H1 (cell line): Measurements from ENCODE around the gene PPP1R9A. TPM values are rescaled to one million over a fixed set of nuclear protein-coding genes. Genes with fewer than 3 reads are reported as not detected.

ENCODE experiments used
- CEBPB ChIP-seq: IDR thresholded peaks from 2 replicates; pipeline ENCODE4 v1.6.1; 2012; ENCODE audit warnings: low read depth, low read length
- POLR2A ChIP-seq, 2 experiments: IDR thresholded peaks; 1 replicate in 1 of 2; 2 replicates in 1 of 2; pipeline ENCODE4 v1.6.1; 2011; ENCODE audit warnings: low read depth in 2 of 2, low read length in 2 of 2, mild to moderate bottlenecking in 2 of 2; ENCODE audit errors: control extremely low read depth in 1 of 2
- SIX5 ChIP-seq: IDR thresholded peaks from 2 replicates; pipeline ENCODE4 v1.6.1; 2011; ENCODE audit warnings: mild to moderate bottlenecking, low read depth, low read length
- polyA plus RNA-seq, 7 experiments: library from polyadenylated mRNA; depleted of rRNA in 3 of 7; stranded (reverse) in 5 of 7; unstranded in 2 of 7; fragments of >200 nt in 5 of 7; fragments of 200-250 nt in 2 of 7; gene quantifications; 1 replicate in 5 of 7; 2 replicates in 1 of 7; 4 replicates in 1 of 7; pipeline versions ENCODE4 v1.2.1 to v1.2.3, GENCODE V29; 2011 to 2013; ENCODE audit warnings: missing spikeins in 2 of 7, mixed read lengths in 2 of 7
- total RNA-seq: library from RNA; stranded (reverse); fragmentation: NEBNext Ultra II Directional; extraction: Animal tissue kit (Norgen Biotek cat#: 25700); gene quantifications from 2 replicates; pipeline ENCODE4 v1.2.1, GENCODE V29; 2021
- TF ChIP-seq, protein P1 (sequence below): IDR thresholded peaks from 2 replicates; pipeline ENCODE4 v1.6.1; 2012; ENCODE audit warnings: low read length, inconsistent platforms
- TF ChIP-seq, protein P2 (sequence below): IDR thresholded peaks from 2 replicates; pipeline ENCODE4 v1.6.1; 2011; ENCODE audit warnings: low read depth, mild to moderate bottlenecking, low read length; ENCODE audit not compliant: insufficient read depth
- TF ChIP-seq, protein P3 (sequence below): fragments of 300-600 bp; sonication (generic); IDR thresholded peaks from 2 replicates; pipeline ENCODE4 v1.7.1; 2012; ENCODE audit warnings: low read length, moderate library complexity, mild to moderate bottlenecking, inconsistent platforms; ENCODE audit not compliant: insufficient replicate concordance

Gene PPP1R9A
- total and polyA plus RNA-seq, 2 of the 8 experiments (the other 6 are each of a cell fraction or from before 2014, with no cell fraction given): 3.0 to 20.3 TPM

DNA sequence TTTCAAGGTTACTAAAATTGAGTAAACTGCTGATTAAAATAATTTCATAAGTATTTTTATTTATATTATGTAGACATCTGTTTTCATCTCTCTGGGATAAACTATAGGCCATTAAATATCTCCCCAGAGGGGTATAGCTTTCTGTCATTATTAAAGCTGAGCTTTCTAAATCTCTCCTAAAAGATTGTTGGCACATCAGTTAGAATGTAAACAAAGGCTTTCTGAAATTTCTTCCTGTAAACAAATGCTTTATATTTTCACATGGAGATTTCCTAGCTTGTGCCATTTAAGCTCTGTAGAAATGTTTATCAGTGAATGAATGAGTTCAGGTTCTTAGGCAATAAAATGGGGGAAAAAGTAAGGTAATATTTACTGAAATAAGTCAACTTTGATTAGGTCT, 35.7 kb downstream of the PPP1R9A start (continued):
- TF ChIP-seq, protein P1, sequence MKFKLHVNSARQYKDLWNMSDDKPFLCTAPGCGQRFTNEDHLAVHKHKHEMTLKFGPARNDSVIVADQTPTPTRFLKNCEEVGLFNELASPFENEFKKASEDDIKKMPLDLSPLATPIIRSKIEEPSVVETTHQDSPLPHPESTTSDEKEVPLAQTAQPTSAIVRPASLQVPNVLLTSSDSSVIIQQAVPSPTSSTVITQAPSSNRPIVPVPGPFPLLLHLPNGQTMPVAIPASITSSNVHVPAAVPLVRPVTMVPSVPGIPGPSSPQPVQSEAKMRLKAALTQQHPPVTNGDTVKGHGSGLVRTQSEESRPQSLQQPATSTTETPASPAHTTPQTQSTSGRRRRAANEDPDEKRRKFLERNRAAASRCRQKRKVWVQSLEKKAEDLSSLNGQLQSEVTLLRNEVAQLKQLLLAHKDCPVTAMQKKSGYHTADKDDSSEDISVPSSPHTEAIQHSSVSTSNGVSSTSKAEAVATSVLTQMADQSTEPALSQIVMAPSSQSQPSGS: no peak
- TF ChIP-seq, protein P2, sequence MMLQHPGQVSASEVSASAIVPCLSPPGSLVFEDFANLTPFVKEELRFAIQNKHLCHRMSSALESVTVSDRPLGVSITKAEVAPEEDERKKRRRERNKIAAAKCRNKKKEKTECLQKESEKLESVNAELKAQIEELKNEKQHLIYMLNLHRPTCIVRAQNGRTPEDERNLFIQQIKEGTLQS: no peak
- TF ChIP-seq CEBPB (no peak), POLR2A (IDR thresholded peaks at IDR 0.05; ENCODE audit: control extremely low read depth in 1 of 2, low read depth in 2 of 2, low read length in 2 of 2) (no peak), SIX5 (no peak)
- TF ChIP-seq, protein P3, sequence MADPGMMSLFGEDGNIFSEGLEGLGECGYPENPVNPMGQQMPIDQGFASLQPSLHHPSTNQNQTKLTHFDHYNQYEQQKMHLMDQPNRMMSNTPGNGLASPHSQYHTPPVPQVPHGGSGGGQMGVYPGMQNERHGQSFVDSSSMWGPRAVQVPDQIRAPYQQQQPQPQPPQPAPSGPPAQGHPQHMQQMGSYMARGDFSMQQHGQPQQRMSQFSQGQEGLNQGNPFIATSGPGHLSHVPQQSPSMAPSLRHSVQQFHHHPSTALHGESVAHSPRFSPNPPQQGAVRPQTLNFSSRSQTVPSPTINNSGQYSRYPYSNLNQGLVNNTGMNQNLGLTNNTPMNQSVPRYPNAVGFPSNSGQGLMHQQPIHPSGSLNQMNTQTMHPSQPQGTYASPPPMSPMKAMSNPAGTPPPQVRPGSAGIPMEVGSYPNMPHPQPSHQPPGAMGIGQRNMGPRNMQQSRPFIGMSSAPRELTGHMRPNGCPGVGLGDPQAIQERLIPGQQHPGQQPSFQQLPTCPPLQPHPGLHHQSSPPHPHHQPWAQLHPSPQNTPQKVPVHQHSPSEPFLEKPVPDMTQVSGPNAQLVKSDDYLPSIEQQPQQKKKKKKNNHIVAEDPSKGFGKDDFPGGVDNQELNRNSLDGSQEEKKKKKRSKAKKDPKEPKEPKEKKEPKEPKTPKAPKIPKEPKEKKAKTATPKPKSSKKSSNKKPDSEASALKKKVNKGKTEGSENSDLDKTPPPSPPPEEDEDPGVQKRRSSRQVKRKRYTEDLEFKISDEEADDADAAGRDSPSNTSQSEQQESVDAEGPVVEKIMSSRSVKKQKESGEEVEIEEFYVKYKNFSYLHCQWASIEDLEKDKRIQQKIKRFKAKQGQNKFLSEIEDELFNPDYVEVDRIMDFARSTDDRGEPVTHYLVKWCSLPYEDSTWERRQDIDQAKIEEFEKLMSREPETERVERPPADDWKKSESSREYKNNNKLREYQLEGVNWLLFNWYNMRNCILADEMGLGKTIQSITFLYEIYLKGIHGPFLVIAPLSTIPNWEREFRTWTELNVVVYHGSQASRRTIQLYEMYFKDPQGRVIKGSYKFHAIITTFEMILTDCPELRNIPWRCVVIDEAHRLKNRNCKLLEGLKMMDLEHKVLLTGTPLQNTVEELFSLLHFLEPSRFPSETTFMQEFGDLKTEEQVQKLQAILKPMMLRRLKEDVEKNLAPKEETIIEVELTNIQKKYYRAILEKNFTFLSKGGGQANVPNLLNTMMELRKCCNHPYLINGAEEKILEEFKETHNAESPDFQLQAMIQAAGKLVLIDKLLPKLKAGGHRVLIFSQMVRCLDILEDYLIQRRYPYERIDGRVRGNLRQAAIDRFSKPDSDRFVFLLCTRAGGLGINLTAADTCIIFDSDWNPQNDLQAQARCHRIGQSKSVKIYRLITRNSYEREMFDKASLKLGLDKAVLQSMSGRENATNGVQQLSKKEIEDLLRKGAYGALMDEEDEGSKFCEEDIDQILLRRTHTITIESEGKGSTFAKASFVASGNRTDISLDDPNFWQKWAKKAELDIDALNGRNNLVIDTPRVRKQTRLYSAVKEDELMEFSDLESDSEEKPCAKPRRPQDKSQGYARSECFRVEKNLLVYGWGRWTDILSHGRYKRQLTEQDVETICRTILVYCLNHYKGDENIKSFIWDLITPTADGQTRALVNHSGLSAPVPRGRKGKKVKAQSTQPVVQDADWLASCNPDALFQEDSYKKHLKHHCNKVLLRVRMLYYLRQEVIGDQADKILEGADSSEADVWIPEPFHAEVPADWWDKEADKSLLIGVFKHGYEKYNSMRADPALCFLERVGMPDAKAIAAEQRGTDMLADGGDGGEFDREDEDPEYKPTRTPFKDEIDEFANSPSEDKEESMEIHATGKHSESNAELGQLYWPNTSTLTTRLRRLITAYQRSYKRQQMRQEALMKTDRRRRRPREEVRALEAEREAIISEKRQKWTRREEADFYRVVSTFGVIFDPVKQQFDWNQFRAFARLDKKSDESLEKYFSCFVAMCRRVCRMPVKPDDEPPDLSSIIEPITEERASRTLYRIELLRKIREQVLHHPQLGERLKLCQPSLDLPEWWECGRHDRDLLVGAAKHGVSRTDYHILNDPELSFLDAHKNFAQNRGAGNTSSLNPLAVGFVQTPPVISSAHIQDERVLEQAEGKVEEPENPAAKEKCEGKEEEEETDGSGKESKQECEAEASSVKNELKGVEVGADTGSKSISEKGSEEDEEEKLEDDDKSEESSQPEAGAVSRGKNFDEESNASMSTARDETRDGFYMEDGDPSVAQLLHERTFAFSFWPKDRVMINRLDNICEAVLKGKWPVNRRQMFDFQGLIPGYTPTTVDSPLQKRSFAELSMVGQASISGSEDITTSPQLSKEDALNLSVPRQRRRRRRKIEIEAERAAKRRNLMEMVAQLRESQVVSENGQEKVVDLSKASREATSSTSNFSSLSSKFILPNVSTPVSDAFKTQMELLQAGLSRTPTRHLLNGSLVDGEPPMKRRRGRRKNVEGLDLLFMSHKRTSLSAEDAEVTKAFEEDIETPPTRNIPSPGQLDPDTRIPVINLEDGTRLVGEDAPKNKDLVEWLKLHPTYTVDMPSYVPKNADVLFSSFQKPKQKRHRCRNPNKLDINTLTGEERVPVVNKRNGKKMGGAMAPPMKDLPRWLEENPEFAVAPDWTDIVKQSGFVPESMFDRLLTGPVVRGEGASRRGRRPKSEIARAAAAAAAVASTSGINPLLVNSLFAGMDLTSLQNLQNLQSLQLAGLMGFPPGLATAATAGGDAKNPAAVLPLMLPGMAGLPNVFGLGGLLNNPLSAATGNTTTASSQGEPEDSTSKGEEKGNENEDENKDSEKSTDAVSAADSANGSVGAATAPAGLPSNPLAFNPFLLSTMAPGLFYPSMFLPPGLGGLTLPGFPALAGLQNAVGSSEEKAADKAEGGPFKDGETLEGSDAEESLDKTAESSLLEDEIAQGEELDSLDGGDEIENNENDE: no peak
